Testis (tissue), 3 donors: ENCODE results near the gene GNPTAB. TPM values are rescaled to one million over a fixed set of nuclear protein-coding genes. Genes with fewer than 3 reads are reported as not detected.
"Not testable (repeated sequence)": the region's sequence is repeated elsewhere in the genome, so short reads cannot be mapped to it uniquely, and the experiment has no call there.

ENCODE experiments used
- DNase-seq: peaks from one replicate; pipeline ENCODE4 v3.0.0-alpha.2; 2019
- H3K27ac ChIP-seq, 2 donors: fragments of 200-600 bp; sonication (generic); one replicate each; pipeline ENCODE4 v1.5.1; 2019
- H3K27me3 ChIP-seq: fragments of 200-600 bp; sonication (generic); one replicate; pipeline ENCODE4 v1.5.1; 2019
- H3K36me3 ChIP-seq: fragments of 200-600 bp; sonication (generic); one replicate; pipeline ENCODE4 v1.5.1; 2017; ENCODE audit warnings: low read depth; ENCODE audit errors: missing control alignments
- H3K4me1 ChIP-seq: fragments of 200-600 bp; sonication (generic); one replicate; pipeline ENCODE4 v1.5.1; 2019
- H3K4me3 ChIP-seq, 2 donors: fragments of 200-600 bp; sonication (generic); one replicate each; pipeline ENCODE4 v1.5.1; 2017 to 2019
- H3K9me3 ChIP-seq: fragments of 200-600 bp; sonication (generic); one replicate; pipeline ENCODE4 v1.5.1; 2017
- POLR2A ChIP-seq: fragments of 450-650 bp; IDR thresholded peaks from one replicate; pipeline ENCODE4 v1.6.1; 2017; ENCODE audit warnings: antibody characterized with exemption, mild to moderate bottlenecking, moderate library complexity
- WGBS, 2 donors: methylation state at CpG; one replicate each; pipeline ENCODE4 v1.1.5; 2018; 5-methylcytosine and 5-hydroxymethylcytosine counted together
- intact Hi-C: fragments of 100-400 bp; cut with DNase I; formaldehyde crosslinking; loops from one replicate; pipeline ENCODE4 v1.15.1; 2023; ENCODE audit warnings: low total_unique reads
- polyA plus RNA-seq: library from polyadenylated mRNA; stranded (reverse); fragments of 350-450 nt; fragmentation: Illumina TruSeq; extraction: RNeasy Lipid Tissue Mini Kit (QIAGEN cat#74804); gene quantifications from one replicate; pipeline ENCODE4 v1.2.3, GENCODE V29; 2014; ENCODE audit warnings: low read depth, low replicate concordance; ENCODE audit not compliant: insufficient read depth
- total RNA-seq, 2 donors: library from RNA; depleted of rRNA; stranded (reverse); fragments of >200 nt; gene quantifications; one replicate each; pipeline ENCODE4 v1.2.3, GENCODE V29; 2016
- TF ChIP-seq, protein P1 (sequence below), 3 experiments: fragments of 450-650 bp in 2 of 3; fragments of 200-600 bp in 1 of 3; sonication (generic) in 1 of 3; IDR thresholded peaks; one replicate each; pipeline ENCODE4 v1.5.1; 2016 to 2019; ENCODE audit warnings: antibody characterized with exemption in 3 of 3, mild to moderate bottlenecking in 2 of 3, moderate library complexity in 1 of 3

GNPTAB gene
- total and polyA plus RNA-seq, 3 donors from 2014 or later = 19.1 to 41.3 (median 39.6) TPM

DNA sequence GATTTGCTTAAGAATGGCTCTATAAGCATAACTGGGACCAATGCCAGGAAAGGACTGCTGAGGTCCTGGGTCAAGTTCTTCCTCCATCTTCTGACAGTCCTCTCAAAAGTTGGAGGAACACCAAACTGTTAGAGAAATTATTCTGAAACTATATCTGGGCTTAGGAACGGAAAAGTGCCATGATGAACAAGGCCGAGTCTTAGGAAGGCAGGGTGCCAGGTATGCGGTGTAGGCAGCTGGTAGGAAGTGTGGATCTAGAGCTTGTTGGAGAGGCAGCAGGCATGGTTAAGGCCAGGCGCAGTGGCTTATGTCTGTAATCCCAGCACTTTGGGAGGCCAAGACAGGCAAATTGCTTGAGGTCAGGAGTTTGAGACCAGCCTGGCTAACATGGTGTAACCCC, 7.7 kb downstream of the GNPTAB start:
- Histone ChIP-seq H3K36me3 (no peaks in the 10 kb centered on the region), H3K27ac (no peak overlapping the region), H3K9me3 (no peaks in the 10 kb centered on the region), H3K27me3 (no peaks in the 10 kb centered on the region), H3K4me1 (no peaks in the 10 kb centered on the region), H3K4me3 (no peak overlapping the region)
- intact Hi-C loops = no loop called here
- DNase-seq = no peak
- WGBS, 2 donors = 91 to 92% methylated on average over 4 of the region's 4 CpGs
- TF ChIP-seq POLR2A = no peak
- TF ChIP-seq, protein P1, sequence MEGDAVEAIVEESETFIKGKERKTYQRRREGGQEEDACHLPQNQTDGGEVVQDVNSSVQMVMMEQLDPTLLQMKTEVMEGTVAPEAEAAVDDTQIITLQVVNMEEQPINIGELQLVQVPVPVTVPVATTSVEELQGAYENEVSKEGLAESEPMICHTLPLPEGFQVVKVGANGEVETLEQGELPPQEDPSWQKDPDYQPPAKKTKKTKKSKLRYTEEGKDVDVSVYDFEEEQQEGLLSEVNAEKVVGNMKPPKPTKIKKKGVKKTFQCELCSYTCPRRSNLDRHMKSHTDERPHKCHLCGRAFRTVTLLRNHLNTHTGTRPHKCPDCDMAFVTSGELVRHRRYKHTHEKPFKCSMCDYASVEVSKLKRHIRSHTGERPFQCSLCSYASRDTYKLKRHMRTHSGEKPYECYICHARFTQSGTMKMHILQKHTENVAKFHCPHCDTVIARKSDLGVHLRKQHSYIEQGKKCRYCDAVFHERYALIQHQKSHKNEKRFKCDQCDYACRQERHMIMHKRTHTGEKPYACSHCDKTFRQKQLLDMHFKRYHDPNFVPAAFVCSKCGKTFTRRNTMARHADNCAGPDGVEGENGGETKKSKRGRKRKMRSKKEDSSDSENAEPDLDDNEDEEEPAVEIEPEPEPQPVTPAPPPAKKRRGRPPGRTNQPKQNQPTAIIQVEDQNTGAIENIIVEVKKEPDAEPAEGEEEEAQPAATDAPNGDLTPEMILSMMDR (IDR thresholded peaks at IDR 0.05) = no peak

DNA sequence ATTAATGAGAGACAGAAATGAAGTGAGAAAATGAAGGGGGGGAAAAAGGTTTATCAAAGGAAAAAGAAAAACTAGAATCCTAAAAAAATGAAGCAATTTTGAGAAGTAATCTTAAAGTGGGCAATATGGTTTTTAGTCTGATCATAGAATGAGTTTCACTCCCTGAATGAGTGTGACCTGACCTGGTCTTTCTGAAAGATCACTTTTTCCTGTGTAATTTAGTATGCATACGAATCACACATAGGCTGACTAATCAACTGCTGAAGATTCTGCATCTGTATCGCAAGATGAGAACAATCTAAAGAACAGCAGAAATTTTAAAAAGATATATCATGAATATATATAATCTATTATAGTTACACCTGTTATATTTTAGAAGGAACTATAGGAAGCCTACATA, 11.3 kb downstream of the GNPTAB start:
- Histone ChIP-seq H3K9me3 (no peaks in the 10 kb centered on the region), H3K36me3 (no peaks in the 10 kb centered on the region), H3K27ac (no peak overlapping the region), H3K4me1 (no peaks in the 10 kb centered on the region), H3K4me3 (no peak overlapping the region), H3K27me3 (no peaks in the 10 kb centered on the region)
- intact Hi-C loops = no loop called here
- no peak for TF ChIP-seq POLR2A
- TF ChIP-seq, protein P1 (IDR thresholded peaks at IDR 0.05) = no peak
- WGBS, 2 donors = 89 to 94% methylated on average over 2 of the region's 2 CpGs
- DNase-seq = no peak

DNA sequence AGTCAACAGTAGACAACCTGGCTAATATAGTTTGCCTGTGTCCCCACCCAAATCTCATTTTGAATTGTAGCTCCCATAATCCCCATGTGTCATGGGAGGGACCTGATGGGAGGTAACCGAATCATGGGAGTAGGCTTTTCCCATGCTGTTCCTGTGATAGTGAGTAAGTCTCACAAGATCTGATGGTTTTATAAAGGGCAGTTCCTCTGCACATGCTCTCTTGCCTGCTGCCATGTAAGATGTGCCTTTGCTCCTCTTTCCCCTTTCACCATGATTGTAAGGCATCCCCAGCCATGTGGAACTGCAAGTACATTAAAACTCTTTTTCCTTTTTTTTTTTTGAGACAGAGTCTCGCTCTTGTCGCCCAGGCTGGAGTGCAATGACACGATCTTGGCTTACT, 12.1 kb downstream of the GNPTAB start:
- intact Hi-C loops, H3K9me3 ChIP-seq, H3K4me3 ChIP-seq, H3K27me3 ChIP-seq, H3K36me3 ChIP-seq, DNase-seq, H3K27ac ChIP-seq, H3K4me1 ChIP-seq: not testable (repeated sequence)
- WGBS, 2 donors = 89 to 94% methylated on average over 4 of the region's 4 CpGs

DNA sequence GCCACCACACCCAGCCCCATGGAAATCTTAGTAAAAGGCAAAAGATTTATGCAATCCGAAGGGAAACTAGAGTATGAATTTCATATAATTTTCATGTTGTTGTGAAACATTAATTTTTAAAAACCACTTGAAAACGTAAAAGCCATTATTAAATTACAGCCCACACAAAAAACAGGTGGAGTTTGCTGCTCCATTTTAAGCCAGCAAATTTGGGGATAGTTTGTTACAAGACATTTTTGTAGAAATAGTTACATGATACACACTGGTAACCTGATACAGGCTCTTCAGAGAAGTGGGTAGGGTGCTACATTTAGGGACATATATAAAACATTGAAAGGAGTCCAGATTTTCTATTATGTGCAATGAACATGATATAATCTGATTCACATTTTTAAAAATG, 17.6 kb downstream of the GNPTAB start:
- H3K4me1 ChIP-seq = no peaks in the 10 kb centered on the region
- intact Hi-C loops = no loop called here
- no peaks in the 10 kb centered on the region for H3K9me3 ChIP-seq
- H3K4me3 ChIP-seq = no peak overlapping the region
- no peaks in the 10 kb centered on the region for H3K36me3 ChIP-seq
- TF ChIP-seq POLR2A = no peak
- TF ChIP-seq, protein P1 (IDR thresholded peaks at IDR 0.05) = no peak
- WGBS, 2 donors = 89% methylated on average over 2 of the region's 2 CpGs
- no peaks in the 10 kb centered on the region for H3K27me3 ChIP-seq
- DNase-seq = no peak
- H3K27ac ChIP-seq = no peak overlapping the region

DNA sequence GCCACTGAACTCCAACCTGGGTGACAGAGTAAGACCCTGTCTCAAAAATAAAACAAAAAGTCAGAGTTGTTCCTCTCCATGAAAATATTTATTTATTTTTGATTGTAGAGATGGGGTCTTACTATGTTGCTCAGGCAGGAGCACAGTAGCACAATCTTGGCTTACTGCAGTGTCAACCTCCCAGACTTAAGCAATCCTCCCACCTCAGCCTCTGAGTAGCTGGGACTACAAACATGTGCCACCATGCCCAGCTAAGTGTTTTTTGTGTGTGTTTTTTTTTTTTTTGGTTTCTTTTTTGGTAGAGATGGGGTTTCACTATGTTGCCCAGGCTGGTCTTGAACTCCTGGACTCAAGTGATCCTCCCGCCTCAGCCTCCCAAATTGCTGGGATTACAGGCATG, 18.0 kb downstream of the GNPTAB start:
- H3K27ac ChIP-seq, intact Hi-C loops, H3K36me3 ChIP-seq, H3K9me3 ChIP-seq, H3K4me3 ChIP-seq, DNase-seq, H3K27me3 ChIP-seq, H3K4me1 ChIP-seq: not testable (repeated sequence)
- 96 to 100% methylated on average over 1 of the region's 1 CpG for WGBS, 2 donors

DNA sequence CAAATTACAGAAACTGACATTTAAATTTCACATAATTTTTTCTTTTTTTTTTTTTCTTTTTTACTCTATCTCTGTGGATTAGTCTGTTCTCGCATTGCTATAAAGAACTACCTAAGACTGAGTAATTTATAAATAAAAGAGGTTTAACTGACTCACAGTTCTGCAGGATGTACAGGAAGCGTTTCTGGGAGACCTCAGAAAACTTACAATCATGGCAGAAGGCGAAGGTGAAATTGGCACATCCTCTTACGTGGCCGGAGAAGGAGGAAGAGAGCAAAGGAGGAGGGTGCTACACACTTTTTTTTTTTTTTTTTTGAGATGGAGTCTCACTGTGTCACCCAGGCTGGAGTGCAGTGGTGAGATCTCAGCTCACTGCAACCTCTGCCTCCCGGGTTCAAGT, 19.4 kb downstream of the GNPTAB start:
- H3K4me3 ChIP-seq, H3K4me1 ChIP-seq, intact Hi-C loops, H3K36me3 ChIP-seq, H3K27me3 ChIP-seq, H3K27ac ChIP-seq, DNase-seq, H3K9me3 ChIP-seq: not testable (repeated sequence)
- 90 to 91% methylated on average over 6 of the region's 6 CpGs for WGBS, 2 donors
